HepG2 (cell line): ENCODE data around the gene ACP5. TPM values are rescaled to one million over a fixed set of nuclear protein-coding genes. Genes with fewer than 3 reads are reported as not detected.

Experiments used
- ATAC-seq: fragments of 200-7000 bp; cut with Tn5 transposase; 3 replicates; pipeline ENCODE4 v1.9.1; 2020; ENCODE audit warnings: mild to moderate bottlenecking, moderate library complexity
- BruUV-seq: library from RNA; stranded (reverse); fragments of 400-500 nt; replicated peaks from 2 replicates; lab custom pipeline; 2021; lab: Mats Ljungman, UMichigan
- CTCF ChIA-PET: fragments of 300-600 bp; formaldehyde crosslinking; extraction: SDS; loops from one replicate; lab custom pipeline; 2021; ENCODE audit warnings: low total read pairs, inconsistent platforms, low intra/inter-chr PET ratio; lab: Yijun Ruan, JAX
- POLR2A ChIA-PET: fragments of 350-600 bp; sonication (Branson Sonifier 250); formaldehyde crosslinking; loops from one replicate; lab custom pipeline; 2020; ENCODE audit warnings: antibody characterized with exemption, inconsistent platforms; lab: Yijun Ruan, JAX
- DNase-seq: peaks from one replicate; pipeline ENCODE4 v3.0.0-alpha.2; 2015; ENCODE audit warnings: low spot score
- FAIRE-seq: peaks from 3 replicates; lab custom pipeline; 2011; peaks lifted over from hg19 to GRCh38; lab: Jason Lieb, UNC
- H2AFZ ChIP-seq: one replicate; pipeline ENCODE4 v1.6.1; 2011; ENCODE audit warnings: low read length, inconsistent platforms
- H3K27ac ChIP-seq: fragments of 300-600 bp; 3 replicates; pipeline ENCODE4 v1.8.0; 2011; ENCODE audit warnings: mixed run types, mild to moderate bottlenecking, mixed read lengths, low read length, inconsistent platforms; ENCODE audit not compliant: insufficient read depth; ENCODE audit errors: extremely low read length
- H3K27me3 ChIP-seq, 2 experiments: fragments of 200-600 bp in 1 of 2; 2 replicates in 1 of 2; 3 replicates in 1 of 2; pipeline versions ENCODE4 v1.6.0 to v1.8.0; 2011; ENCODE audit warnings: low read length in 2 of 2, mild to moderate bottlenecking in 2 of 2, moderate library complexity in 2 of 2, inconsistent platforms in 1 of 2; ENCODE audit not compliant: insufficient read depth in 2 of 2, control insufficient read depth in 1 of 2
- H3K36me3 ChIP-seq, 2 experiments: fragments of 200-600 bp in 1 of 2; replicated peaks in 1 of 2; 2 replicates in 1 of 2; 3 replicates in 1 of 2; pipeline versions ENCODE4 v1.5.1 to v1.8.0; 2011; ENCODE audit warnings: low read length in 2 of 2, inconsistent platforms in 1 of 2; ENCODE audit not compliant: insufficient read depth in 2 of 2, control insufficient read depth in 1 of 2
- H3K4me1 ChIP-seq: 2 replicates; pipeline ENCODE4 v1.5.1; 2012; ENCODE audit warnings: low read length, inconsistent platforms; ENCODE audit not compliant: insufficient read depth
- H3K4me2 ChIP-seq: 2 replicates; pipeline ENCODE4 v1.6.0; 2011; ENCODE audit warnings: low read depth, low read length, inconsistent platforms
- H3K4me3 ChIP-seq, 3 experiments: fragments of 200-600 bp in 1 of 3; sonication (generic), shearing (Covaris generic) in 1 of 3; replicated peaks in 1 of 3; 2 replicates each; pipeline ENCODE4 v1.5.1; 2011 to 2016; ENCODE audit warnings: low read length in 3 of 3, inconsistent platforms in 2 of 3, low read depth in 2 of 3, mild to moderate bottlenecking in 2 of 3, control low read depth in 1 of 3, mixed read lengths in 1 of 3; ENCODE audit not compliant: insufficient read depth in 1 of 3
- H3K79me2 ChIP-seq: one replicate; pipeline ENCODE4 v1.6.1; 2011; ENCODE audit warnings: low read length, inconsistent platforms; ENCODE audit not compliant: insufficient read depth
- H3K9ac ChIP-seq: 2 replicates; pipeline ENCODE4 v1.6.0; 2011; ENCODE audit warnings: mild to moderate bottlenecking, low read depth, low read length, inconsistent platforms; ENCODE audit not compliant: insufficient read depth
- H3K9me3 ChIP-seq: 2 replicates; pipeline ENCODE4 v1.5.1; 2012; ENCODE audit warnings: mild to moderate bottlenecking, low read length
- H4K20me1 ChIP-seq: 2 replicates; pipeline ENCODE4 v1.6.0; 2011; ENCODE audit warnings: inconsistent platforms, mild to moderate bottlenecking, low read length, moderate library complexity; ENCODE audit not compliant: insufficient read depth
- ARID3A ChIP-seq: IDR thresholded peaks from 2 replicates; pipeline ENCODE4 v1.6.1; 2012; ENCODE audit warnings: low read depth, low read length, improper control_type of control experiment
- CREBL2 ChIP-seq: sonication (generic); formaldehyde crosslinking; IDR thresholded peaks from 2 replicates; pipeline ENCODE4 v1.8.1; 2023; ENCODE audit warnings: missing genetic modification reagents, mild to moderate bottlenecking, borderline replicate concordance
- EED ChIP-seq: sonication (generic); formaldehyde crosslinking; IDR thresholded peaks from 2 replicates; pipeline ENCODE4 v1.5.0; 2020; ENCODE audit warnings: mild to moderate bottlenecking, missing genetic modification reagents
- ELK4 ChIP-seq: sonication (generic); formaldehyde crosslinking; IDR thresholded peaks from 2 replicates; pipeline ENCODE4 v1.9.0; 2021; ENCODE audit warnings: missing genetic modification reagents, borderline replicate concordance
- NFKB2 ChIP-seq: sonication (generic); formaldehyde crosslinking; IDR thresholded peaks from 2 replicates; pipeline ENCODE4 v1.4.0; 2020; ENCODE audit warnings: missing genetic modification reagents, borderline replicate concordance
- NR2F6 ChIP-seq, 2 experiments: IDR thresholded peaks; 2 replicates each; pipeline ENCODE4 v1.6.1; 2016; ENCODE audit warnings: antibody characterized with exemption in 1 of 2, mild to moderate bottlenecking in 1 of 2
- PCBP2 ChIP-seq: fragments of 200-400 bp; formaldehyde crosslinking; optimal IDR thresholded peaks from 2 replicates; pipeline ENCODE3; 2018; ENCODE audit warnings: low read length, low read depth; ENCODE audit not compliant: poor library complexity, severe bottlenecking
- RBM39 ChIP-seq: fragments of 200-400 bp; formaldehyde crosslinking; IDR thresholded peaks from one replicate; pipeline ENCODE4 v1.6.1; 2018; ENCODE audit warnings: antibody characterized with exemption, mild to moderate bottlenecking, low read depth, low read length; ENCODE audit not compliant: poor library complexity, severe bottlenecking
- SMAD9 ChIP-seq: sonication (generic); formaldehyde crosslinking; IDR thresholded peaks from 2 replicates; pipeline ENCODE4 v1.5.1; 2020; ENCODE audit warnings: mild to moderate bottlenecking, missing genetic modification reagents
- STAT5B ChIP-seq: sonication (generic); formaldehyde crosslinking; IDR thresholded peaks from 2 replicates; pipeline ENCODE4 v1.4.0; 2020; ENCODE audit warnings: missing genetic modification reagents
- TIGD3 ChIP-seq: sonication (generic); formaldehyde crosslinking; IDR thresholded peaks from 2 replicates; pipeline ENCODE4 v1.5.1; 2020; ENCODE audit warnings: mild to moderate bottlenecking, missing genetic modification reagents, borderline replicate concordance
- ZBTB21 ChIP-seq: sonication (generic); formaldehyde crosslinking; IDR thresholded peaks from 2 replicates; pipeline ENCODE4 v1.4.0; 2020; ENCODE audit warnings: missing genetic modification reagents
- ZBTB37 ChIP-seq: sonication (generic); formaldehyde crosslinking; IDR thresholded peaks from 2 replicates; pipeline ENCODE4 v1.4.0; 2020; ENCODE audit warnings: mild to moderate bottlenecking, missing genetic modification reagents
- ZNF335 ChIP-seq: sonication (generic); formaldehyde crosslinking; IDR thresholded peaks from 2 replicates; pipeline ENCODE4 v1.4.0; 2020; ENCODE audit warnings: missing genetic modification reagents
- ZNF337 ChIP-seq: sonication (generic); formaldehyde crosslinking; IDR thresholded peaks from 2 replicates; pipeline ENCODE4 v1.5.1; 2020; ENCODE audit warnings: missing genetic modification reagents, low read depth, mild to moderate bottlenecking, borderline replicate concordance
- ZNF670 ChIP-seq: sonication (generic); formaldehyde crosslinking; IDR thresholded peaks from 2 replicates; pipeline ENCODE4 v1.8.0; 2022; ENCODE audit warnings: mild to moderate bottlenecking, missing genetic modification reagents, borderline replicate concordance
- WGBS: methylation state at CpG from one replicate; pipeline ENCODE4 v1.1.6; 2017; ENCODE audit warnings: low lambda C conversion rate; 5-methylcytosine and 5-hydroxymethylcytosine counted together
- in situ Hi-C: cut with HindIII; loops from 2 replicates; pipeline ENCODE4 v1.10.0; 2017; ENCODE audit warnings: low pct_unique_long_range_greater_than_20kb; ENCODE audit not compliant: extremely low pct_ligation_motif_present
- intact Hi-C: fragments of 100-400 bp; cut with micrococcal nuclease; formaldehyde crosslinking; loops from one replicate; pipeline ENCODE4 v1.10.0; 2022; ENCODE audit not compliant: unreplicated experiment
- polyA plus RNA-seq, 8 experiments: library from polyadenylated mRNA; depleted of rRNA in 3 of 8; stranded (reverse) in 7 of 8; unstranded in 1 of 8; fragments of >200 nt; fragmentation: Illumina TruSeq in 4 of 8; extraction: Trizol in 4 of 8; gene quantifications; 2 replicates each; pipeline versions ENCODE4 v1.2.1 to v1.2.3, GENCODE V29; 2011 to 2016; ENCODE audit warnings: low read depth in 4 of 8, missing spikeins in 1 of 8, mixed read lengths in 1 of 8; ENCODE audit not compliant: insufficient read depth in 1 of 8
- total RNA-seq, 5 experiments: library from RNA; depleted of rRNA; stranded (reverse); fragments of >200 nt; fragmentation: Illumina TruSeq; extraction: Trizol; gene quantifications; 2 replicates each; pipeline ENCODE4 v1.2.3, GENCODE V29; 2016; ENCODE audit warnings: low read depth in 1 of 5

Gene ACP5
- total and polyA plus RNA-seq, 2 of the 13 experiments (the other 11 are each of a cell fraction or from before 2014, with no cell fraction given): 1.3 to 6.7 TPM

- H3K27ac ChIP-seq: no peak overlapping the region
- WGBS: 28% methylated on average over 26 of the region's 54 CpGs
- peaks cover 29% of the 10 kb centered on the region for H3K4me1 ChIP-seq
- peak overlapping the region; percentile 73 for H3K4me2 ChIP-seq
- peak overlapping the region; percentile 51 for H2AFZ ChIP-seq
- BruUV-seq: no TSS peak
- no peaks in the 10 kb centered on the region for H3K9me3 ChIP-seq
- intact Hi-C loops: loop anchor here (2.0 kb wide), 1 partner anchor 51 kb away; no protein-coding TSS in a partner anchor
- no peaks in the 10 kb centered on the region for H3K79me2 ChIP-seq
- peak; percentile 72 for ATAC-seq
- peak; percentile 68 for DNase-seq
- in situ Hi-C loops: no loop called here
- H3K4me3 ChIP-seq: peak overlapping the region; percentile 18 to 69 (median 47); a peak in 5 of 6 replicates
- FAIRE-seq: peak; percentile 46
- no peaks in the 10 kb centered on the region for H4K20me1 ChIP-seq
- ChIA-PET POLR2A (interaction anchor here (0.6 kb wide), 1 partner anchor 12 kb away, joined by 3 read pairs; no protein-coding TSS in a partner anchor), CTCF (interaction anchor here (1.4 kb wide), 1 partner anchor 52 kb away, joined by 6 read pairs; no protein-coding TSS in a partner anchor)
- H3K27me3 ChIP-seq: peaks cover 0 to 4% of the 10 kb centered on the region in 2 experiments; a peak in 1 of 5 replicates
- H3K36me3 ChIP-seq: no peaks in the 10 kb centered on the region
- H3K9ac ChIP-seq: peak overlapping the region; percentile 40; the same call in 1 of the 2 replicates
- TF ChIP-seq NR2F6 (IDR thresholded peaks at IDR 0.05) (no peak), NR2F6 (CRISPR knock-in tag; IDR thresholded peaks at IDR 0.05) (no peak), ARID3A (no peak), ELK4 (CRISPR knock-in tag) (no peak), CREBL2 (no peak), ZNF337 (CRISPR knock-in tag) (no peak), ZBTB21 (CRISPR knock-in tag) (peak; percentile 37; the same call in 1 of the 2 replicates), ZBTB37 (CRISPR knock-in tag) (no peak), TIGD3 (CRISPR knock-in tag) (0 out of 2 replicates have a peak, but pooled peaks have one; percentile 39), SMAD9 (no peak), ZNF335 (CRISPR knock-in tag) (no peak), RBM39 (no peak), PCBP2 (no peak), NFKB2 (CRISPR knock-in tag) (peak; percentile 70; the same call in 1 of the 2 replicates), EED (CRISPR knock-in tag) (no peak), STAT5B (CRISPR knock-in tag) (no peak), ZNF670 (peak; percentile 88)
Measured at GRCh38 chr19:11535792-11536595, 41.5 kb downstream of the ACP5 start.
